Measurements from ENCODE around the gene MPZL3. TPM values are rescaled to one million over a fixed set of nuclear protein-coding genes. Genes with fewer than 3 reads are reported as not detected.

Gene MPZL3
- total and polyA plus RNA-seq, 4 donors, result 2.5 to 6.9 (median 3.5) TPM

- TF ChIP-seq REST (IDR thresholded peaks at IDR 0.05) (peak; percentile 74), SP1 (IDR thresholded peaks at IDR 0.05) (peak; percentile 81), JUND (IDR thresholded peaks at IDR 0.05) (peak; percentile 49 to 50), HNF4G (IDR thresholded peaks at IDR 0.05) (peak; percentile 30), NR2F2 (IDR thresholded peaks at IDR 0.05) (peak; percentile 16), TAF1 (conservative IDR thresholded peaks at IDR 0.05) (peak; percentile 94)
- TF ChIP-seq, protein P1, sequence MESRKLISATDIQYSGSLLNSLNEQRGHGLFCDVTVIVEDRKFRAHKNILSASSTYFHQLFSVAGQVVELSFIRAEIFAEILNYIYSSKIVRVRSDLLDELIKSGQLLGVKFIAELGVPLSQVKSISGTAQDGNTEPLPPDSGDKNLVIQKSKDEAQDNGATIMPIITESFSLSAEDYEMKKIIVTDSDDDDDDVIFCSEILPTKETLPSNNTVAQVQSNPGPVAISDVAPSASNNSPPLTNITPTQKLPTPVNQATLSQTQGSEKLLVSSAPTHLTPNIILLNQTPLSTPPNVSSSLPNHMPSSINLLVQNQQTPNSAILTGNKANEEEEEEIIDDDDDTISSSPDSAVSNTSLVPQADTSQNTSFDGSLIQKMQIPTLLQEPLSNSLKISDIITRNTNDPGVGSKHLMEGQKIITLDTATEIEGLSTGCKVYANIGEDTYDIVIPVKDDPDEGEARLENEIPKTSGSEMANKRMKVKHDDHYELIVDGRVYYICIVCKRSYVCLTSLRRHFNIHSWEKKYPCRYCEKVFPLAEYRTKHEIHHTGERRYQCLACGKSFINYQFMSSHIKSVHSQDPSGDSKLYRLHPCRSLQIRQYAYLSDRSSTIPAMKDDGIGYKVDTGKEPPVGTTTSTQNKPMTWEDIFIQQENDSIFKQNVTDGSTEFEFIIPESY (IDR thresholded peaks at IDR 0.05), result no peak
These were observed 11.8 kb upstream of the MPZL3 start, which contains the start of gene MPZL2 (continued) for GRCh38 chr11:118263695-118264568.

DNA sequence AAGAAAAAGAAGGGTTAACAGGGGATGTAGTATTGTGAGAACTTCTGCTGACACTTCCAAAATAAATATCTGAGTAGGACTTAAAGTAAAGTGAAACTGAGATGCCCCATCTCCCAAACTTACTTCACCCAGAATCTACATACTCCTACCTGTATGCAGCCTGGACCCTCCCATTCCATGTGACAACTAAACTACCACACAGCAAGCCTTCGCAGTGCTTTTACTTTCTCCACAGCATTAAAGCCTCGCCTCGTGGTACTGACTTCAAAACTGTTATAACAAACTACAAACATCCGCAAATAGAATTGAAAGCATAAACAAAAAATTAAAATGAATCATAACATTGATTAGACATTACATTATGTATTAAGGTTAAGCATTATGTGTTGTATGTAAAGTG is 10.9 kb upstream of the MPZL3 start:
- Histone ChIP-seq H3K9ac (ENCODE audit: low read depth in 1 of 2, low read length in 2 of 2) (peak overlapping the region in 1 of 2 donors; percentile 80), H3K4me1 (ENCODE audit: control insufficient read depth in 4 of 4, insufficient read depth in 4 of 4, low read length in 3 of 4) (peaks cover 5 to 12% (median 8%) of the 10 kb centered on the region in 4 donors), H3K27me3 (ENCODE audit: control insufficient read depth in 4 of 4, insufficient read depth in 4 of 4, low read length in 3 of 4) (no peaks in the 10 kb centered on the region), H3K27ac (ENCODE audit: low read depth in 1 of 2, low read length in 2 of 2) (peak overlapping the region; percentile 80 to 93), H3K4me3 (ENCODE audit: low read depth in 1 of 3, low read length in 3 of 3) (peak overlapping the region in 1 of 3 donors; percentile 65), H3K9me3 (ENCODE audit: control insufficient read depth in 4 of 4, low read length in 3 of 4) (no peaks in the 10 kb centered on the region), H3K36me3 (ENCODE audit: control insufficient read depth in 4 of 4, insufficient read depth in 3 of 4, low read depth in 1 of 4, low read length in 3 of 4) (peaks cover 2 to 19% (median 8%) of the 10 kb centered on the region in 4 donors)
- whole genome bisulfite sequencing, result 38% methylated on average over 4 of the region's 4 CpGs
- no peak for DNase-seq (ENCODE audit: low spot score)
- no peak for TF ChIP-seq SP1 (IDR thresholded peaks at IDR 0.05)
- TF ChIP-seq YY1 (IDR thresholded peaks at IDR 0.05), result no peak
- TF ChIP-seq RAD21 (IDR thresholded peaks at IDR 0.05), result no peak
- no peak for TF ChIP-seq HNF4G (IDR thresholded peaks at IDR 0.05)
- TF ChIP-seq, protein P2, sequence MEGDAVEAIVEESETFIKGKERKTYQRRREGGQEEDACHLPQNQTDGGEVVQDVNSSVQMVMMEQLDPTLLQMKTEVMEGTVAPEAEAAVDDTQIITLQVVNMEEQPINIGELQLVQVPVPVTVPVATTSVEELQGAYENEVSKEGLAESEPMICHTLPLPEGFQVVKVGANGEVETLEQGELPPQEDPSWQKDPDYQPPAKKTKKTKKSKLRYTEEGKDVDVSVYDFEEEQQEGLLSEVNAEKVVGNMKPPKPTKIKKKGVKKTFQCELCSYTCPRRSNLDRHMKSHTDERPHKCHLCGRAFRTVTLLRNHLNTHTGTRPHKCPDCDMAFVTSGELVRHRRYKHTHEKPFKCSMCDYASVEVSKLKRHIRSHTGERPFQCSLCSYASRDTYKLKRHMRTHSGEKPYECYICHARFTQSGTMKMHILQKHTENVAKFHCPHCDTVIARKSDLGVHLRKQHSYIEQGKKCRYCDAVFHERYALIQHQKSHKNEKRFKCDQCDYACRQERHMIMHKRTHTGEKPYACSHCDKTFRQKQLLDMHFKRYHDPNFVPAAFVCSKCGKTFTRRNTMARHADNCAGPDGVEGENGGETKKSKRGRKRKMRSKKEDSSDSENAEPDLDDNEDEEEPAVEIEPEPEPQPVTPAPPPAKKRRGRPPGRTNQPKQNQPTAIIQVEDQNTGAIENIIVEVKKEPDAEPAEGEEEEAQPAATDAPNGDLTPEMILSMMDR (IDR thresholded peaks at IDR 0.05; ENCODE audit: low read depth, low read length, missing input control), result no peak
- no peak for TF ChIP-seq TAF1 (conservative IDR thresholded peaks at IDR 0.05)
- no peak for TF ChIP-seq MAX (IDR thresholded peaks at IDR 0.05)
- TF ChIP-seq GABPA (IDR thresholded peaks at IDR 0.05 in 1 of 2, conservative IDR thresholded peaks at IDR 0.05 in 1 of 2), result no peak
- TF ChIP-seq REST (IDR thresholded peaks at IDR 0.05), result no peak
- TF ChIP-seq, protein P1 (IDR thresholded peaks at IDR 0.05), result no peak
- no peak for TF ChIP-seq EGR1 (IDR thresholded peaks at IDR 0.05; ENCODE audit: low read depth in 2 of 2)
- TF ChIP-seq JUND (IDR thresholded peaks at IDR 0.05), result no peak
- no peak for TF ChIP-seq FOXA1 (IDR thresholded peaks at IDR 0.05)
- TF ChIP-seq NR2F2 (IDR thresholded peaks at IDR 0.05), result no peak
- no peak for TF ChIP-seq FOXA2 (IDR thresholded peaks at IDR 0.05)
- TF ChIP-seq RXRA (IDR thresholded peaks at IDR 0.05), result no peak
- no peak for TF ChIP-seq ATF3 (IDR thresholded peaks at IDR 0.05)
- no peak for TF ChIP-seq HNF4A (conservative IDR thresholded peaks at IDR 0.05)

Data from liver (tissue), 9 donors.